Astrocyte of the cerebellum (primary cell): Measurements from ENCODE around the gene KDM4C.
"Not testable (repeated sequence)": the region's sequence is repeated elsewhere in the genome, so short reads cannot be mapped to it uniquely, and the experiment has no call there.

Experiments used
- DNase-seq: peaks from one replicate; pipeline ENCODE4 v3.0.0-alpha.2; 2011; ENCODE audit warnings: low read depth
- H3K4me3 ChIP-seq: 2 replicates; pipeline ENCODE4 v1.5.1; 2011; ENCODE audit warnings: mild to moderate bottlenecking, low read depth, low read length, moderate library complexity
- CTCF ChIP-seq: IDR thresholded peaks from 2 replicates; pipeline ENCODE4 v1.5.1; 2012; ENCODE audit warnings: low read length, low read depth, moderate library complexity, mild to moderate bottlenecking; ENCODE audit errors: missing control alignments
- in situ Hi-C: cut with HindIII; loops from 2 replicates; pipeline ENCODE4 v1.10.0; 2017; ENCODE audit warnings: low sequenced_read_pairs

Gene KDM4C

DNA sequence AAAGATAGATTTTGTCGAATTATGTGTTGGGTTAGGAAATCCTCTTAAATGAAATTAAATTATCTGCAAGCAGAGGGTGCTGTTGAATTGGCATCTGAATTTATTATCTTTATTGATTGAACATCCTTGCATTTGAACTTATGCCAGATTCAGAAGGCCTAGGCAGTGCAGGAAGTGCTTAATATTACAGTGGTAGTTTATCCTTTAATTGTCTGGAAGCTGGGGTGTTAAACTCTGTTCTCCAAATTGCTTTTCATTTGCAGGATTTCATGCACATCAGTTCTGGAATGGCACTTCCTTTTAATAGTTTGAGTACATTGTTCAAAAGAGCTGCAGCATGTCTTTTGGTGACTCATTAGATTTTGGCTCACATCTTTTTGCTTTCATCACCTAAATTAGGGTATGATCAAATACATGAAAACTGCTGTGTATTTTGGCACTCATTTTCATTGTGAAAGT lies 186.3 kb downstream of the KDM4C start:
- no peak overlapping the region for H3K4me3 ChIP-seq
- TF ChIP-seq CTCF: no peak
- in situ Hi-C loops: no loop called here
- peak; percentile 68 for DNase-seq

- in situ Hi-C loops: no loop called here
- TF ChIP-seq CTCF: no peak
- no peak for DNase-seq
- no peak overlapping the region for H3K4me3 ChIP-seq
Measured at GRCh38 chr9:6944896-6945295, 187.1 kb downstream of the KDM4C start.

DNA sequence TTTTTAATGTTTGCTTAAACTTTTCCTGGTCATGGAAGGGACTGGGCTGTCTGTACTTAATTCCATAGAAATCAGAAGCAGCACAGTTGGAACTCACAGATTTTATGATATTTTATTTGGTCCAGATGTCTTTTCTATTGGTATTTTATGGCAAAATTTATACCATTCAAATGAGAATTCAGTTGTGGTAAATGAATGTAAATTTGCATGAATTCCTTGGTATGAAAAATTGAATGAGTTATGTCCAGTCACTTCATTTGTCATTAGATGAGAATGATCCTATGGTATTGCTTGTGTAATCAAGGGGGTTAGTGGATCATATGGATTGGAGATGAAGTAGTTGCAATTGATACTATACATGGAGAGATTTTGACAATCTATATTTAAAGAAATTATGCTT lies 188.0 kb downstream of the KDM4C start:
- in situ Hi-C loops: no loop called here
- no peak for TF ChIP-seq CTCF
- no peak overlapping the region for H3K4me3 ChIP-seq
- no peak for DNase-seq

- H3K4me3 ChIP-seq: no peak overlapping the region
- no peak for TF ChIP-seq CTCF
- DNase-seq: no peak
- in situ Hi-C loops: no loop called here
Measured at GRCh38 chr9:6946583-6947166, 188.9 kb downstream of the KDM4C start.

GRCh38 chr9:6948921-6949320 lies 191.1 kb downstream of the KDM4C start:
- DNase-seq, H3K4me3 ChIP-seq, in situ Hi-C loops: not testable (repeated sequence)

GRCh38 chr9:6955251-6955921 lies 197.6 kb downstream of the KDM4C start:
- H3K4me3 ChIP-seq: no peak overlapping the region
- TF ChIP-seq CTCF: no peak
- in situ Hi-C loops: no loop called here
- peak; percentile 81 for DNase-seq

DNA sequence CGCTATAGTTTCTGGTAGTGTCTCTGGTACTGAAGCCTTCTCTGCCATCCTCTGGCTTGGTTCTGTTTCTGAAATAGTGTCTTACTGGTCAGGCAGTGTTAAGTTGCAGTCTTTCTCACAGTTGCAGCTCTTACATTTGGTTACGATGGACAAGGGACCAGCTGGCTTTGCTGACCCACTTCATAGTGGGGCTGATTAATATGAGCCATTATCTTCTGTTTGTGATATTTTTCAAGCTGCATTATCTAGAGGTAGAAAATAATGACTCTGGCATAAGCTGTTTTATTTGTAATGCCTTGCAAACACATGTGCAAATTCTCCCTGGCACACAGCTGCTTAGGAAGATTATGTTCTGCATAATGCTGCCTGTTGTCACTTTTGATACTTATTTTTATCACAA lies 199.1 kb downstream of the KDM4C start:
- H3K4me3 ChIP-seq: no peak overlapping the region
- in situ Hi-C loops: no loop called here
- TF ChIP-seq CTCF: no peak
- no peak for DNase-seq
